GM21526 (cell line): ENCODE data around the gene ADAM12.

Experiments used
- ATAC-seq: cut with Tn5 transposase; IDR thresholded peaks from one replicate; pipeline ENCODE4 v1.9.1; 2021; ENCODE audit warnings: moderate library complexity; ENCODE audit not compliant: unreplicated experiment, low FRiP score

The ADAM12 gene

GRCh38 chr10:126218778-126219649 is 169.3 kb downstream of the ADAM12 start:
- ATAC-seq, result no peak

DNA sequence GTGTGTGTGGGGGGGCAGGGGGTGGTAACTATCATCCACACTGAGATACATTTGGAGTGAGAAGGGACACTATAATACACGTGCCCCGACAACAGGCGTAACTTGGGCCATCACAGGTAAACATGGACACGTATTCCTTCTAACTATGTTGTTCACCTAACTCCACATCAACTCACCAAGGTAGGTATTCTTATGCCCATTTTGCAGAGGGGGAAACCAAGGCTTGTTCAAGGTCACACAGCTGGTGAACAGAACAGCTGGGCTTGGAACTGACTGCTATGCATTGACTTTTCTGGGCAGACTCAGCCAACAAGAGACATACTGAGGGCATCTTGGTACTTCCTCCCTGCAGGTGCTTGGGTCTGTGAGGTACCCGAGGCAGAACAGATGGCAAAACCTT is 170.1 kb downstream of the ADAM12 start:
- ATAC-seq, result no peak

GRCh38 chr10:126216632-126216961 is 171.7 kb downstream of the ADAM12 start:
- no peak for ATAC-seq

DNA sequence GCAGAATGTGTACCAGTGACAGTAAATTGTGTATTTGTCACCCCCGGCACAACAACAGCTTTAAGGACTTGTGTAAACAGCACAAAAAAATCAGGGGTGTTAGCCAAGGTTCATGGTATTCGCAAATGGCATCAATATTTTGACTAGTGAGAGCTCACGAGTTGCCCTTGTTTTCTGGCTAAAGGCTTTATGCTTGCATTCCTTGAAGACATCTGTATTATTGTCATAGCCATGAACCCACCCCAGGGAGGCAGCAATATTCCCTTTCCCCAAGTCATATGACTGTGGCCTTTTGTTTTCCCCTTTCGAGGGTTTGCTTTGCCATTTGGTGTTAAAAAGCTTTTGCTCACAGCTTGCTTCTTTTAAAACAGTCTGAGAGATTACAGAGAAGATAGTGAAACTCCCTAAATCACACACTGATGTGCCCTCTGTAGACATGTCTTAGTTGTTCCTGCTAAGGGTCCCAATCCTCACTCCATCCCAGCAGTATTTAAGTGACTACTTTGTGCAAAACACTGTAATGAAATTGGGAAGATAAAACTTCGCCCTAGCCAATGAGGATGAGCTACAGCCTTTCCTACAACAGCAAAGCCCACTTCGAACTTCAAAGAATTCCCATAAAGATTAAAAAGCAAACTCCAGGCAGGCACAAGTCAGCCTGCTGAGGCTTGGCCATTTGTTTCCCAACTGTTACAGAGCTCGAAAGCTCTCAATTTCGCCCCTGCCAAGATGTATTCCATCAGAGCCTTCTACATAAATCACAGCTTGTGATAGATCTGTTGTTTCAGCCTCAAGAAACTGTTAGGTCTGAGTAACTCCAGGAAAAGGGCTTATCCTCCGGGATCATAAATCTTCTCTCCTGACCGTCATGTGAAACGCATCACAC is 172.3 kb downstream of the ADAM12 start:
- ATAC-seq, result no peak

DNA sequence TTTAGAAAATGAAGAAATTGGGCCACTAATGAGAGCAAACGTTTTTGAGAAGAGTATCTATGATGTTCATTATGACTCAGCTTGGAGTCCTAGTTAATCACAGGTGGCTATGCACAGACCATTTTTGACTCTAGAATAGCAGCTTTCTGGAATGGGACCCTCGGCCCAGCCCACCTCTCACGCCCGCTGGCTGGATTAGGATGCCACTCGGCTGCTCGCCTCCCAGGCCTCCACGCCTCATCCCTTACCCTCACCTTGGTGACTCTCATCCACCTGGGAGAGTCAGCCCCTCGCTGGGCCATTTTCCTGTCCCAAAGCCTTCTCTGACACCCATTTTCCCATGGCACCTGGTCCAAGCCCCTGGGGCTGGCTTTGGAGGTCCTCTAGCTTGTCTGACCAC is 173.6 kb downstream of the ADAM12 start:
- ATAC-seq, result no peak

- no peak for ATAC-seq
Measured at GRCh38 chr10:126214021-126214420, 174.3 kb downstream of the ADAM12 start.

- no peak for ATAC-seq
Measured at GRCh38 chr10:126212738-126213137, 175.5 kb downstream of the ADAM12 start.

GRCh38 chr10:126210051-126210651 is 178.1 kb downstream of the ADAM12 start:
- no peak for ATAC-seq

DNA sequence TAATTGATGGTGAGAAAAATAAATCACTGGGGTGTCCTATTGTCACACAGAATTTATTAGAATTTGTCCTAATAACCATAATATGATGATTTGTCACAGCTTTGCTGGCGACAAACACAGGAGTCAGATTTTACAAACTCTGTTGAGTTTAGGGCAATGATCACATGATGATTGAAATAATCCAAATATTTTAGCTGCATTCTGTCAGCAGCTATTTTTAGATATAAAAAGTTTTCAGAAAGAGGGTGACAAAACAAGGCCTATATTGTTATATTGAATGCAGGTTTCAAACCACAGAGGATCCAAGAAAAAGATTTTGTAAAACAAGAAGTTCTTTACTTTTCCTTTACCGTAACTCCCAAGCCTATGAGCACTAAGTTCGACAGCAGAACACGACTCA is 178.8 kb downstream of the ADAM12 start:
- ATAC-seq, result no peak

DNA sequence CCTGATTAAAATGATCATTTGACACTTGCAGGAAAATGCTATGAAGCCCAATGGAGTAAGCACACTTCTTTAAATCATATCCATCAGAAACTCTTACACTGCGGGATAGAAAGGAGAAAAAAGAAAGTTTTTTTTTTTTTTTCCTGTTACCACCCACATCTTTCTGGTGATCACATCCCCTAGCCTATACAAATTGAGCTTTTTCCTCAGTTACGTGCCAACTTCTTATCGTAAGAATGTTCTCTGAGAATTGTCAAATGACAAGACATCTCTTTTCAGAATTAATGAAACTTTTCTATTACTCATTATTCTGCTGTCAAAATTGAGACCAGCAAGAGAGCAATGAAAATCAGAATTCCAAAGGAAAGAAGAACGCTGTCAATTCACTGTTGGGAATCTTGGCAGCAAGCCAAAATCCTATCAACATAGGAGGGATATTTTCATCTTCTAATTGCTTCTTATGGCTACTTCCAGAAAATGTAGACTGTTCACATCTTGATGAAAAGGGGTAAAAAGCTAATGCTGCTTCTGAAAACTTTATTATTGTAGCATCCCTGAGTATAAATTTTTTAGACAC is 179.5 kb downstream of the ADAM12 start:
- no peak for ATAC-seq

DNA sequence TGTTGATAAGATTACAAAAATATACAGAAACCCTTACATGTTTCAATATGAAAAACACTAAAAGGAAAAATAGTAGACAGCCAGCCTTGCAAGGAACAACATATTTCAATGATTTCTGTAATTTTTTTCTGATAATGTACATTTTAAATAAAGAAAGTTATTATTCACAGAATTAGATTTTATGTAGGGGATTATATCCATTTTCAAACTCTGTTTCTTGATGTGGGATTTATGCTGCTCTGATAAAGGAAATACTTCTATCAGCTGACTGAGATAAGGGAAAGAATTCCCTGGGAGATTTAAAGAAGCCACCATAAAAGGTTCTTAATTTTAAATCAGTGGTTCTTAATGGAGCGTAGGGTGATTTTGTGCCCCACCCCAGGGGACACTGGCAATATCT is 180.4 kb downstream of the ADAM12 start:
- ATAC-seq, result no peak

- ATAC-seq, result no peak
Measured at GRCh38 chr10:126207313-126207771, 180.9 kb downstream of the ADAM12 start.

- ATAC-seq, result no peak
Measured at GRCh38 chr10:126205486-126206205, 182.6 kb downstream of the ADAM12 start.

DNA sequence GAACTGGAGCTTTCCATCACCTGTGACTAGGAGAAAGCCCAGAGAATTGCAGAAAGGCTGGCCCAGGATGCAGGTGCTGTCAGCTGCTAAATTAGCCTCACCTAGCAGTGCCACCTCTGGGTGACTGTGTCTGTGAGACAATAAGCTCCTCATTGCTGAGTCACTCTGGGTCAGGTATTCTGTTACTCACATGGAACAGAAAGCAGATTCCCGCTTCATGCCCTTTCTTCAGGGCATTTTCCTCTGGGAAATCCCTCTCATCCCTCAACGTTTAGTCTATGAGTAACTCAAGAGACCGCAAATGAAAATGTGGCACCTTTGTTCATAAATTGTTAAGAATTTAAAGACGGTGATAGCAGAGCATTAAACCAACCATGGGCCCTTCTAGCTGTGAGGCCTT is 184.0 kb downstream of the ADAM12 start:
- no peak for ATAC-seq

DNA sequence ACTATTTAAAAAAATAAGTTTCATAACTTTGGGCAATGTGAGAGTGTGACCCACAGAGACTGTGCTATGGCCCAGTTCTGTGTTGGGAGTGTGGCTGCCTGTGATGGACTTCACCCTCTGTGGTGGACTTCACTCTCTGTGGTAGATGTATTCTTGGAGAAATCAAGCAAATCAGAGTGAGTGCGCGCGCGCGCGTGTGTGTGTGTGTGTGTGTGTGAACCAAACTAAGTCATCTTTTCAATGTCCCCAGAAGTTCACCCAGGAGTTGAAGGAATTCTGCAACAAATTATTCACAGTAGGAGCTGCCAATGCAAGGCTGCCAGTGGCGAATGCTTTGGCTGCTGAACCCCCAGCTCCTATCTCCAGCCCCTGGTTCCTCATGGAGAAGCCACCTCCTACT is 184.5 kb downstream of the ADAM12 start:
- ATAC-seq, result no peak

DNA sequence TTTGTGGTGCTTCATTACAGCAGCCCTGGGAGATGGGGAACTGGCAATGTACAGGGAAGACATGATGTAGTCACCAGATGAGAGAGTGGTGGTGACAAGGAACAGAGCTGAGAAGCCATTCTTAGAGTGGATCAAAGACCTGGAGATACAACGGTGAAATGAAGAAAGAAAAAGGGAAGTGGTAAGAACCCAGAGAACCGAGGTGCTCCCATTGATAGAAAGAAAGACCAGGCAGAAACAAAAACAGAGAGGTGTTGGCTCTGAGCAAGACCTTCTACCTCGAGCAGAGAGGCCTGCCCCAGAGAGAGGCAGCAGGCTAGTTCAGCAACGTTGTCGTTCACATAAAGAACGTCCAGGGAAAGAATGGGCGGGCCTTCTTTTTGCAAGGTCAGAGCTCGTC is 186.7 kb downstream of the ADAM12 start:
- ATAC-seq, result no peak

DNA sequence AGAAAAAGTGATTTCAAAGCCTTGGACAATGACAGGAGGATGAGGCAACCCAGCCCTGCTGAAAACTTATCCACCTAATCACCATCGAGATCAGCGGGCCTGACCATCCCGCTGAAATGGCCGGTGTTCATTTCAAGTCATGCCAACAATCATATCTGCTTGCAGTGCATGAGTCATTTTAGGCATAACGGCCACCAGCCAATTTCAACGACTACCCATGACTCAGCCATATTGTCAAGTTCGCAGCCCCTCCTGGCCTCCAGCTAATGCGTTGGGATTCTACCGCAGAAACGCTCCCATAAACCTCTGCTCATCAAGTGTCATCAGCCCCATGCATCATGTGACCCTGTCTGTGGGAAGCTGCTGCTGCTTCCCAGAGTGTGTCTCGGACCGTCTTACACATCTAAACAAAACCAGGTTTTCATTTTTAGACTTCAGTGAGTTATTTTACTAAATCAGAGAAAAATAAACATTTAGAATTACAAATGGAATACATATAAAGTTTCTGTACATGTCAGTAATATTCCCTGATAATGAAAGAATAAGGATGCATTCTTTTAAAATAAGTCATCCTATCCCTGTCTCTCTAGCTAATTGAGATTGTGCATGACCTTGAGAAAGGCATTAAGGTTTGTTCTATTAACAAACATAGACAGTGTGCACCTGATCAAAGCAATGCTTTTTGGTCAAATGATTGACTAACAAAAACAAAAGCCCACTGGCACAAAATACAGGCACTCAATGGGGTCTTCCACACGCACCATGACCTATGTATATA is 188.9 kb downstream of the ADAM12 start:
- ATAC-seq, result no peak

DNA sequence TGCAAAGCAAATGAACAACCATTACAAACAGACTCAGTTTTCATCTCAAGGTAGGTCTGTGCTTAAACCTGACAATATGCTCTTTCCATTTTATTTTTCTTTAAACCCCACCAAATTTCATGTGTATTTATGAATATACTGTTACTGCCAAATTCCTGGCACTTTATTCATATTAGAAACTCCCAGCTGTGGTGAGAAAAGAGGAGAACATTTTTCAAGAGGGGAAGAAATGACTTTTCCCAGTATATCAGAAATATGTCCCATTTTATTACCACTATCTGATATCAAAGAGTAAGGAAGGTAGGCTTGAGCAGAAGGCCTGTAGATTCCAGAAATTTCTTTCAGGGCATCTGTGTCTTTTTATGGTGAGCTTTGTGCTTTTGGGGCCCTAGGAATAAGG is 189.6 kb downstream of the ADAM12 start:
- ATAC-seq, result no peak

DNA sequence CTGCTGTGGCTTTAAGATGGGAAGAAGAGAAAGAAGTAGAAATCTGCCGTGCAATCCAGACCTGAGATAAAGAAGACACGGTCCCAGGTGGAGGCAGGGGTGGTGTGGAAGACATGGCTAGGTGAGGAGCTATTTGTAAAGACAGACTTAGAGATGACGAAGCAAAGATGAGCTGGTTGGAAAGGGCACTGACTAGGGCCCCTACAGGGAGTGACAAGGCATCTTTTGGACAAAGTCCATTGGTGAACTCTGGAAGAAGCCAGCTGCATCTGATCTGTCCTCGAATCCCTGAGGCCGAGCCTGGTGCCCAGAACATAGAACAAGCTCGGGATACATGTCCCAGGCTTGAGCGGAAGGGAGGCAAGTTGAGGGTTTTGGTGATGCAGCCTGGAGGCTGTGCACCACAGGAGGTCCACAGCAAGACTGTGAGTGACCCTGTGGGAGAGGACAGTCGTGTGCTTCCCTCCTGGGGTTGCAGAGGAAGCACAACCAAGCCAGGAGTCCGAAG is 191.2 kb downstream of the ADAM12 start:
- no peak for ATAC-seq
